Urinary bladder (tissue), 2 donors: Measurements from ENCODE around the gene BTBD16. TPM values are rescaled to one million over a fixed set of nuclear protein-coding genes. Genes with fewer than 3 reads are reported as not detected.

ENCODE experiments used
- polyA plus RNA-seq: library from polyadenylated mRNA; stranded (reverse); fragments of 200-250 nt; gene quantifications from one replicate; pipeline ENCODE4 v1.2.3, GENCODE V29; 2013
- small RNA-seq: library from RNA; depleted of rRNA; stranded (forward); fragments of <200 nt; gene quantifications from one replicate; pipeline ENCODE3, GENCODE V24; 2014
- total RNA-seq: library from RNA; depleted of rRNA; stranded (reverse); fragments of >200 nt; gene quantifications from one replicate; pipeline ENCODE4 v1.2.3, GENCODE V29; 2014
- donor health status: healthy.

BTBD16 gene
- total and polyA plus RNA-seq, 2 donors = 2.6 to 10.2 TPM

Small RNA genes within 50 kb of the gene (small RNA-seq; reads per million reads assigned to genes)
- not detected for gene RNU6-728P

Other genes starting within 250 kb of the BTBD16 start
- 59.5 TPM for gene PLEKHA1, start 103.4 kb downstream of the BTBD16 start, total RNA-seq
- 20.9 TPM for gene PLEKHA1, start 103.4 kb downstream of the BTBD16 start, polyA plus RNA-seq
- gene ARMS2, start 183.4 kb downstream of the BTBD16 start, total RNA-seq = not detected
- not detected for gene ARMS2, start 183.4 kb downstream of the BTBD16 start, polyA plus RNA-seq
- gene HTRA1, start 190.3 kb downstream of the BTBD16 start, total RNA-seq = 83.9 TPM
- gene HTRA1, start 190.3 kb downstream of the BTBD16 start, polyA plus RNA-seq = 145 TPM